Hypothalamus (tissue), 51 donors: Measurements from ENCODE around the gene ABR.

Experiments used
- DNase-seq, 51 donors: peaks; one replicate each; lab custom pipeline; 2025; lab: John Stamatoyannopoulos, UW

ABR gene

DNA sequence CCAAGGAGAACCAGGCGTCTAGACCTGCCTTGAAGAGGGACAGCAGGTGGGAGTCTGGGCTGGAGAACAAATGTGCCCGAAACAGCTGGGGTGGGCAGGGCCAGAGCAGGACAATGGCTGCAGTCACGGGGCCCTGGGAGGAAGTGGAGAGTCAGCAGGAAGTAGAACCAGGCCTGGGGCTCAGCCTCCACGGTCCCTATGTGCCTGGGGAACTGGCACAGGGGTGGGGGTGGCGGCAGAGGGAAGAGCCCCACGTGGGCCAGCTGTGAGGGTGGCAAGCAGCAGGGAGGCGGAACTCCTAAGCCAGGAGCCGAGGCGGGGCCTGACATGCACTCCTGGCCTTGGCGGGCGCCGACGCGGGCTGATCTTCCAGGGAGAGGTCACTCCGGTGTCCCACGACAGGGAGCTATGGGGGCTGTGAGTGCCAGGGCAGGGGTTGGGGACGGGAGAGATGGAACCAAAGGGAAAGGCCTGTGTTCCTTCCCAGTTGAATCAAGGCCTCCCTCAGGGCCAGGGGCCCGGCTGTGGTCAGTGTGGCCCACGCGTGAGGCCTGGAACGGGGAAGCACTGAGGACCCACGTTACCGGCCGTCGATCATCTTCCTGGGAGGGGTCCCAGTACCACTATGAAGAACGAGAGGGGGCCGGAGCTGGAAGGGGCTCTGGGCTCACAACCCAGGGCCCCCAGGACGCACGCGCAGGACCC is 140.1 kb downstream of the ABR start:
- peak in 44 of 51 donors; percentile 13 to 77 (median 50) for DNase-seq

DNA sequence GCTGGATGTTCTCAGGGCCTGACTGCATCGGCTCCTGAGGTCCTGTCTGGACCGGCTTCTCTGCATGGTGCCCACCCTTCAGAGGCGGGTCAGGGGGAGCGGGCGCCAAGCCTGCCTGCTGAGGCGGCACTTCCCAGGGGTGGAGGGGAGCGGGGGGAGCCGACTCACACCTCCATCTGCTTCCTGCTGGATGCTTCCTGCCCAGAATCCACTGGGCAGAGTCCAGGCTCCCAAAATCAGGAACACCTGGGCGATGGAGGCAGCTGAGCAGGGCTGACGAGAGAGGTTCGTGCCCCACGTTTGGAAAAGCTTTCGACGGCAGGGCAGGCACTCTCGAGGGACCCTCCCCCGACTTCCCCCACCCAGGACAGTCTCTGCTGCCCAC is 140.7 kb downstream of the ABR start:
- DNase-seq: no peak

DNA sequence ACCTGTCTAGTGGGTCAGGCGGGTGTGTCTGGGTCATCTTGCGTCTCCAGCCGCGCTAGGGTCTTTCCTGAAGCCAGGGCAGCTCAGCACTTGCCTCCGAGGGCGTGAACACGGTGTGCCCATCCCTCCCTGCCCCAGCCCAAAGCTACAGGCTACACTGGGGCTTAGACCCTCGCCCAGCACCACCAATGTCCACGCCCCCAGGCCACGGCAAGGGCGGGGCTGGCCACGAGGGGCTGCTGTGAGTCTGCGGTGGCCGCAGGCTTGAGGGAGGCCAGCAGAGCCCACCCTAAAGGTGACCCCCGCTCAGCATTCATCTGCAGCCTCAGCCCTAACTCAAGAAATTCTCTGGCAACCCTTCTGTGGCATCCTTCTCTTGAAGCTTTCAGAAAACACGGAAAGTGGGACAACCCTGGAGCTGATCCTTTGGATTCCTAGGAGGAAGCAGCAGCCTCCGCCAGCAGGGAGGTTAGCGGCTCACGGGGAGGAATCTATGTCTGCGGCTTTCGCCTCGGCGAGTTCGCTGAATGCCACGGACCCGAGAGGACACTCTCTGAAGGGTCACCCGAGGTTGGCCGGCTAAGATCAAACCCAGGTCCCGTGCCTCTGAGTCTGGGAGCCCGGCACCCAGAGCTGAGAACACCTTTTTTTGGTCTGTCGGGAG is 141.2 kb downstream of the ABR start:
- peak in 1 of 51 donors; percentile 33 for DNase-seq

DNA sequence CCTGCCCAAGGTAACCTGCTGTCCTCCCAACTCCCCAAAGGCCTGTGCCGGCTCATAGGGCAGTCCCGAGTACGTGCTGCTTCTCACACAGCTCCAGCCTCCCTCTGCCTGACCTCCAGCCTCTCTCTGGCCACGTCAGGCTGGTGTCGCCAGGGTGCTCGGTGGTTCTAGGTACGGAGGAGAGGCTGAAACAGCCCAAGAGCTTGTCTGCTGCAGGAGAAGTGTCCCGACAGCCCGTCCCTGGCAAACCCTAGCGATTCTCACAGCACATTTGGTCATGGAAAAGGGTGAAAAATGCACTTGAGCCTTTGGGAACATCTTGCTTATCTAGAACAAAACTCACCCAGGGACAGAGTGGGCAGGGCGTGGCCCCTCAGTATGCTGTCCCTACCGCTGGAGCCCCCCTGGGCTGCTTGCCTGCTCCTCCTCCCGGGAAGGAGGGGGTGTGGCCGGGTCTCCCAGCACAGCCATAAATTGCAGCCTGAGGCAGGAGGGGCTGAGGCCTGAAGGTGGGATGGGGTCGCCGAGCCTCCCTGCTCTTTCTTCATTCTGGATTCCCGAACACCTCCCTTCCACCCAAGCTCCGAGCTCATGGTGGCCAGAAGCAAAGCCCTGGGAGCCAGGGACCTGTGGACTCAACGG is 142.4 kb downstream of the ABR start:
- no peak for DNase-seq

- no peak for DNase-seq
Observed at GRCh38 chr17:1036845-1037237, 142.9 kb downstream of the ABR start.

- no peak for DNase-seq
Observed at GRCh38 chr17:1036171-1036844, 143.5 kb downstream of the ABR start.

GRCh38 chr17:1035546-1036170 is 144.1 kb downstream of the ABR start:
- DNase-seq: no peak

- DNase-seq: peak in 1 of 51 donors; percentile 28
Observed at GRCh38 chr17:1034652-1035210, 145.1 kb downstream of the ABR start.

DNA sequence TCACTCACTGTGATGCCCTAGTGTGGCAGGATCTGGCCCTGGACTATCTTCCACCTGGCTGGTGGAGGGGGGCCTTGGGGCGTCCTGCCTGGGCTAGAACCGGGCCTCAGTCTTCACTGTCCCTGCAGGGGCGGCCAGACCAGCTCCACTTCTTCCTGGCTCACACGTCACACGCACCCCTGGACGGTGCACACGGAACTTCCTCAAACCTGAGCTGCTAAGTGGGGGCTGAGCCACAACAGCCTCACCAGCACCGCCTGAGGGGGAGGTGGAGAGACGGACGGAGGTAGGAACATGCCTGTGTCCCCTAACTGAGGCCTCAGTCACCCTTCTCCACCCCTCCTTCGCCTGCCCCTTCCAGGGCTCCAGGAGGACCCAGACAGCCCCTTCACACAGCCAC is 146.3 kb downstream of the ABR start:
- DNase-seq: no peak

- no peak for DNase-seq
Observed at GRCh38 chr17:1032391-1032790, 147.4 kb downstream of the ABR start.

GRCh38 chr17:1031711-1032110 is 148.1 kb downstream of the ABR start:
- DNase-seq: peak in 29 of 51 donors; percentile 10 to 71 (median 44)

- DNase-seq: peak in 17 of 51 donors; percentile 19 to 58 (median 36)
Observed at GRCh38 chr17:1030684-1031532, 148.9 kb downstream of the ABR start.

DNA sequence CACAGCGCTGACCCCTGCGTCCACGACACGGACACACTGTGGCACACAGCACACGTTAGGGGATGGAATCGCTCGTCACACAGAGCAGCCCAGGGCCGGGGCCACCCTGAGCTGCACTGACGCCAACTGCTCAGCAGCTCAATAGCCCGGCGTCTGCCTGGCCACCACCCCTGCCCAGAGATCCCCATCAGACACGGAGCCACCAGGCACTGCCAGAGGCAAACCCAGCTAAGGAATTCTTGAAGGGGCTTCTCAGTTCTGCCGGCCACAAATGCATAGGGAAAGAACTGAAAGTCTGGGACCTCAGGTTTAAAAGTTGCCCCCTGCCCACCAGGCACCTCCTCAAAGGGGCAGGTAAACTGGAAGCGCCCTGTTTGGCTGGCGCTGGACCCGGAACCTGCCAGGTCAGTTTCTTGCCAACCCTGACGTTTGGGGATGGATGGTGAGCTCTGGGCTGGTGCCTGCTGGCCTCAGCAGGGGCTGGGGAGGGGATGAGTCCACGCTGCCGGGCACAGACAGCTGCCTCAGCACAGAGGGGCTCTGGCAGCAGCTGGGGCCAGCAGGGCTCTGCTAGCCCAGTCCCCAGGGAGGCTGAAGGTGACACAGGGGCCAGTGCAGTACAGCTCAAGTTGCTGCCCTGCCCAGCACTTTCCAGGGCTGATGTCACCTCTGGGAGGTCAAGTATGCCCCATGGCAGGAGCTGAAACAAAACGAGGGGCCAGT is 149.7 kb downstream of the ABR start:
- peak in 2 of 51 donors; percentile 31 to 38 for DNase-seq

DNA sequence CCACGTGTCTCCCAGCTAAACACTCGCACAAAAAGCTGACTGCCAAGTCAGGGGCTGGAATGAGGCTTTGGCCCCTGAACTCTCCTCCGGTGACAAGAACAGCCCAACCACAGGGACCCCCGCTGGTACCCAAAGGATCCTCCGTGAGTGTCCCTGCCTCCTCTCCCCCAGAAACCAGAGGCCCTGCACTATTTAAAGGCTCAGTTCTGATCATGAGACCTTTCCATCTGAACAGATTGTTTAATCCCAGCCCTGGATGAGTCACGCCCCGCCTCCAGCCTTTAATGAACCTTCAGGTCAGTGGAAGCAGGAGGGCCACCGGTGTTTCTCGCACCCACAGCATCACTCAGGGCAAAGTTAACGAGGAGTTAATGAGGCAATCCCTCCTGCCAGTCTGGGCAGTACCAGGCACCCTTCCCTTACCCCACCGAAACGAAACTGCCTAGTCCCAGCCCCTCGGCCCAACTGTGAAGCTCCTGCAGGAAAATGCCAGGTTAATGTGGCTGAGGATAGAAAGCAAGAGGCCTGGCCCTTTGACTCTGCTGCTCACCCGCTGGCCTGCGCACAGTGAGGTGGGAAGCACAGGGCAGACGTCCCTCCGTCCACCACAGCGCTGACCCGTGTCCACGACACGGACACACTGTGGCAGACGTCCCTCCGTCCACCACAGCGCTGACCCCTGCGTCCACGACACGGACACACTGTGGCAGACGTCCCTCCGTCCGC is 150.4 kb downstream of the ABR start:
- peak in 8 of 51 donors; percentile 13 to 71 (median 26) for DNase-seq

DNA sequence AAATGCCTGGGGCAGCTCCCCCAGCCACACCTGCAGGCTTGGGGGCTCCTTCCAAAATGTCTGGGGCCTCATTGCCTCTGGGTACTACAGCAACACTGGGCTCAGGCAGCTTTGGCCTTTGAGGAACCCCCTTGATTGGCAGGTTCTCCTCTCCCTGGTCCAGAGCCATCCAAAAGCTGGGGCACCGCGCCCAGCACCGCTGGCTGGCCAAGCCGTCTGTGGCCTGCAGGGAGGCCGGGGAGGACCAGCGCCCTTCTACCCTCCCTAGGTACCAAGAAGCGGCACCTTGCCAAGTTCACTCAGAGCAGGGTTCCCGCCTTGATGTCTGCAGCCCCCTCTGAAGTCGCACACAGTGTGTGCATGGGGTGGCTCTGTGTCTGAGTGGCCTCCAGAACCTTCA is 152.7 kb downstream of the ABR start:
- DNase-seq: peak in 2 of 51 donors; percentile 8 to 25

DNA sequence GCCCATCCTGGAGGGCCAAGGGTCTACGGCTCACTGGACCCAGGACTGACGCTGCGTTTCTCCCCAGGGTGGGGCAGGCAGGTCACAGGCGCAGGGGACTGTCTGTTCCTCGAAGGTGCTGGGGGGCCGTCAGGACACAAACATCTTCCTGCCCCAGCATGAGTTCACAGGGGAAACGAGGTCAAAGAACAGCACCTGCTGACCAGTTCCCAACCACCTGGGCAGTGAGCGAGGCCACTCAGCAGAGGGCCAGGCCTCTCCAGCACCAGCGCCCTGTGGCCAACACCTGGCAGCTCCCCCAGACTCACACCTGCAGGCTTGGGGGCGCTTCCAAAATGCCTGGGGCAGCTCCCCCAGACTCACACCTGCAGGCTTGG is 153.2 kb downstream of the ABR start:
- DNase-seq: no peak

- no peak for DNase-seq
Observed at GRCh38 chr17:1025733-1026598, 153.8 kb downstream of the ABR start.
